GM12878 (cell line): ENCODE results near the gene SRSF10. TPM values are rescaled to one million over a fixed set of nuclear protein-coding genes. Genes with fewer than 3 reads are reported as not detected.

ENCODE experiments used
- ATF2 ChIP-seq: IDR thresholded peaks from 2 replicates; pipeline ENCODE4 v1.6.1; 2012; ENCODE audit warnings: low read length, inconsistent platforms
- BMI1 ChIP-seq: fragments of 450-650 bp; IDR thresholded peaks from 2 replicates; pipeline ENCODE4 v1.6.1; 2016; ENCODE audit warnings: mild to moderate bottlenecking, moderate library complexity, borderline replicate concordance
- ETV6 ChIP-seq, 2 experiments: fragments of 450-650 bp in 1 of 2; IDR thresholded peaks in 1 of 2; conservative IDR thresholded peaks in 1 of 2; 2 replicates each; pipeline ENCODE4 v1.6.1; 2014; ENCODE audit warnings: antibody characterized with exemption in 1 of 2, borderline replicate concordance in 1 of 2, low read depth in 1 of 2, mild to moderate bottlenecking in 1 of 2, moderate library complexity in 1 of 2
- GABPA ChIP-seq: IDR thresholded peaks from 2 replicates; pipeline ENCODE4 v1.6.1; 2014; ENCODE audit warnings: antibody characterized with exemption, low read depth, mild to moderate bottlenecking, inconsistent platforms
- KLF5 ChIP-seq: fragments of 450-650 bp; IDR thresholded peaks from 2 replicates; pipeline ENCODE4 v1.6.1; 2014; ENCODE audit warnings: mild to moderate bottlenecking; ENCODE audit not compliant: partially characterized antibody
- MAX ChIP-seq: IDR thresholded peaks from 2 replicates; pipeline ENCODE4 v1.6.1; 2012; ENCODE audit warnings: low read depth, low read length, improper control_type of control experiment
- MYC ChIP-seq: IDR thresholded peaks from 2 replicates; pipeline ENCODE4 v1.6.1; 2011; ENCODE audit warnings: mild to moderate bottlenecking, low read length, moderate library complexity, inconsistent platforms; ENCODE audit not compliant: insufficient read depth, insufficient replicate concordance, insufficient read length, severe bottlenecking
- NRF1 ChIP-seq: conservative IDR thresholded peaks from 2 replicates; pipeline ENCODE4 v1.6.1; 2011; ENCODE audit warnings: mild to moderate bottlenecking, low read depth, low read length, improper control_type of control experiment
- PAX5 ChIP-seq: IDR thresholded peaks from 2 replicates; pipeline ENCODE4 v1.6.1; 2011; ENCODE audit warnings: low read depth, low read length, borderline replicate concordance
- RB1 ChIP-seq: fragments of 450-650 bp; formaldehyde crosslinking; IDR thresholded peaks from 2 replicates; pipeline ENCODE4 v1.6.1; 2017; ENCODE audit warnings: mild to moderate bottlenecking, borderline replicate concordance
- RBBP5 ChIP-seq: fragments of 200-600 bp; sonication (generic); conservative IDR thresholded peaks from 2 replicates; pipeline ENCODE4 v1.6.1; 2016
- SIX5 ChIP-seq: IDR thresholded peaks from 2 replicates; pipeline ENCODE4 v1.6.1; 2011; ENCODE audit warnings: mild to moderate bottlenecking, low read depth, low read length, moderate library complexity; ENCODE audit not compliant: severe bottlenecking
- SMARCA5 ChIP-seq: fragments of 450-650 bp; IDR thresholded peaks from 2 replicates; pipeline ENCODE4 v1.6.1; 2017; ENCODE audit warnings: mild to moderate bottlenecking
- SMC3 ChIP-seq: IDR thresholded peaks from 2 replicates; pipeline ENCODE4 v1.6.1; 2011; ENCODE audit warnings: low read length, improper control_type of control experiment, borderline replicate concordance
- TARDBP ChIP-seq: IDR thresholded peaks from 2 replicates; pipeline ENCODE4 v1.6.1; 2016; ENCODE audit warnings: borderline replicate concordance
- TBL1XR1 ChIP-seq: IDR thresholded peaks from 2 replicates; pipeline ENCODE4 v1.6.1; 2012; ENCODE audit warnings: low read depth, low read length, improper control_type of control experiment
- TCF3 ChIP-seq: IDR thresholded peaks from 2 replicates; pipeline ENCODE4 v1.6.1; 2012; ENCODE audit warnings: low read depth, mild to moderate bottlenecking, low read length, borderline replicate concordance; ENCODE audit not compliant: insufficient read depth
- WRNIP1 ChIP-seq: IDR thresholded peaks from 2 replicates; pipeline ENCODE4 v1.6.1; 2011; ENCODE audit warnings: low read depth, low read length, improper control_type of control experiment, borderline replicate concordance
- YBX1 ChIP-seq: fragments of 450-650 bp; IDR thresholded peaks from 2 replicates; pipeline ENCODE4 v1.6.1; 2016; ENCODE audit warnings: antibody characterized with exemption
- polyA plus RNA-seq, 11 experiments: library from polyadenylated mRNA; depleted of rRNA in 4 of 11; unstranded in 6 of 11; stranded (reverse) in 5 of 11; fragments of >200 nt; fragmentation: Nextera tagmentation in 4 of 11; fragmentation: Illumina TruSeq in 1 of 11; extraction: Ambion mirVana in 4 of 11; extraction: Trizol in 1 of 11; gene quantifications; 1 replicate in 1 of 11; 2 replicates in 10 of 11; pipeline versions ENCODE4 v1.2.1 to v1.2.3, GENCODE V29; 2011 to 2016; ENCODE audit warnings: inconsistent platforms in 2 of 11, missing spikeins in 2 of 11, low read depth in 1 of 11
- total RNA-seq, 4 experiments: library from RNA; depleted of rRNA in 3 of 4; stranded (reverse); fragments of >200 nt in 3 of 4; fragmentation: Illumina TruSeq in 1 of 4; extraction: Trizol in 1 of 4; gene quantifications; 2 replicates each; pipeline versions ENCODE4 v1.2.1 to v1.2.3, GENCODE V29; 2013 to 2021
- TF ChIP-seq, protein P1 (sequence below): fragments of 450-650 bp; IDR thresholded peaks from 2 replicates; pipeline ENCODE4 v1.6.1; 2017; ENCODE audit warnings: borderline replicate concordance
- TF ChIP-seq, protein P2 (sequence below): IDR thresholded peaks from 2 replicates; pipeline ENCODE4 v1.6.1; 2011; ENCODE audit warnings: mild to moderate bottlenecking, low read depth, low read length, moderate library complexity; ENCODE audit not compliant: insufficient replicate concordance
- TF ChIP-seq, protein P3 (sequence below): fragments of 450-650 bp; formaldehyde crosslinking; IDR thresholded peaks from 2 replicates; pipeline ENCODE4 v1.5.0; 2022; ENCODE audit warnings: mild to moderate bottlenecking, missing genetic modification characterization

The SRSF10 gene
- total and polyA plus RNA-seq, 10 of the 15 experiments (the other 5 are each of a cell fraction or from before 2014, with no cell fraction given), result 157 to 279 (median 222) TPM

- TF ChIP-seq KLF5 (no peak), YBX1 (no peak), TBL1XR1 (0 out of 2 replicates have a peak, but pooled peaks have one; percentile 38), RB1 (peak; percentile 98), GABPA (no peak; the same call in 1 of the 2 replicates), NRF1 (peak; percentile 100), MYC (peak; percentile 86), ATF2 (peak; percentile 59; the same call in 1 of the 2 replicates), TCF3 (0 out of 2 replicates have a peak, but pooled peaks have one; percentile 8), MAX (peak; percentile 36), SMC3 (no peak; the same call in 1 of the 2 replicates), SIX5 (peak; percentile 1), RBBP5 (no peak), WRNIP1 (no peak), TARDBP (no peak; the same call in 1 of the 2 replicates), SMARCA5 (peak; percentile 96), BMI1 (no peak), ETV6 (conservative IDR thresholded peaks at IDR 0.05 in 1 of 2, IDR thresholded peaks at IDR 0.05 in 1 of 2; ENCODE audit: borderline replicate concordance in 1 of 2, low read depth in 1 of 2) (no peak; a peak in 1 of 4 replicates), PAX5 (peak; percentile 49; the same call in 1 of the 2 replicates)
- TF ChIP-seq, protein P1, sequence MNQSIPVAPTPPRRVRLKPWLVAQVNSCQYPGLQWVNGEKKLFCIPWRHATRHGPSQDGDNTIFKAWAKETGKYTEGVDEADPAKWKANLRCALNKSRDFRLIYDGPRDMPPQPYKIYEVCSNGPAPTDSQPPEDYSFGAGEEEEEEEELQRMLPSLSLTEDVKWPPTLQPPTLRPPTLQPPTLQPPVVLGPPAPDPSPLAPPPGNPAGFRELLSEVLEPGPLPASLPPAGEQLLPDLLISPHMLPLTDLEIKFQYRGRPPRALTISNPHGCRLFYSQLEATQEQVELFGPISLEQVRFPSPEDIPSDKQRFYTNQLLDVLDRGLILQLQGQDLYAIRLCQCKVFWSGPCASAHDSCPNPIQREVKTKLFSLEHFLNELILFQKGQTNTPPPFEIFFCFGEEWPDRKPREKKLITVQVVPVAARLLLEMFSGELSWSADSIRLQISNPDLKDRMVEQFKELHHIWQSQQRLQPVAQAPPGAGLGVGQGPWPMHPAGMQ, result peak; percentile 91
- TF ChIP-seq, protein P2, sequence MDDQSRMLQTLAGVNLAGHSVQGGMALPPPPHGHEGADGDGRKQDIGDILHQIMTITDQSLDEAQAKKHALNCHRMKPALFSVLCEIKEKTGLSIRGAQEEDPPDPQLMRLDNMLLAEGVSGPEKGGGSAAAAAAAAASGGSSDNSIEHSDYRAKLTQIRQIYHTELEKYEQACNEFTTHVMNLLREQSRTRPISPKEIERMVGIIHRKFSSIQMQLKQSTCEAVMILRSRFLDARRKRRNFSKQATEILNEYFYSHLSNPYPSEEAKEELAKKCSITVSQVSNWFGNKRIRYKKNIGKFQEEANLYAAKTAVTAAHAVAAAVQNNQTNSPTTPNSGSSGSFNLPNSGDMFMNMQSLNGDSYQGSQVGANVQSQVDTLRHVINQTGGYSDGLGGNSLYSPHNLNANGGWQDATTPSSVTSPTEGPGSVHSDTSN, result no peak
- TF ChIP-seq, protein P3, sequence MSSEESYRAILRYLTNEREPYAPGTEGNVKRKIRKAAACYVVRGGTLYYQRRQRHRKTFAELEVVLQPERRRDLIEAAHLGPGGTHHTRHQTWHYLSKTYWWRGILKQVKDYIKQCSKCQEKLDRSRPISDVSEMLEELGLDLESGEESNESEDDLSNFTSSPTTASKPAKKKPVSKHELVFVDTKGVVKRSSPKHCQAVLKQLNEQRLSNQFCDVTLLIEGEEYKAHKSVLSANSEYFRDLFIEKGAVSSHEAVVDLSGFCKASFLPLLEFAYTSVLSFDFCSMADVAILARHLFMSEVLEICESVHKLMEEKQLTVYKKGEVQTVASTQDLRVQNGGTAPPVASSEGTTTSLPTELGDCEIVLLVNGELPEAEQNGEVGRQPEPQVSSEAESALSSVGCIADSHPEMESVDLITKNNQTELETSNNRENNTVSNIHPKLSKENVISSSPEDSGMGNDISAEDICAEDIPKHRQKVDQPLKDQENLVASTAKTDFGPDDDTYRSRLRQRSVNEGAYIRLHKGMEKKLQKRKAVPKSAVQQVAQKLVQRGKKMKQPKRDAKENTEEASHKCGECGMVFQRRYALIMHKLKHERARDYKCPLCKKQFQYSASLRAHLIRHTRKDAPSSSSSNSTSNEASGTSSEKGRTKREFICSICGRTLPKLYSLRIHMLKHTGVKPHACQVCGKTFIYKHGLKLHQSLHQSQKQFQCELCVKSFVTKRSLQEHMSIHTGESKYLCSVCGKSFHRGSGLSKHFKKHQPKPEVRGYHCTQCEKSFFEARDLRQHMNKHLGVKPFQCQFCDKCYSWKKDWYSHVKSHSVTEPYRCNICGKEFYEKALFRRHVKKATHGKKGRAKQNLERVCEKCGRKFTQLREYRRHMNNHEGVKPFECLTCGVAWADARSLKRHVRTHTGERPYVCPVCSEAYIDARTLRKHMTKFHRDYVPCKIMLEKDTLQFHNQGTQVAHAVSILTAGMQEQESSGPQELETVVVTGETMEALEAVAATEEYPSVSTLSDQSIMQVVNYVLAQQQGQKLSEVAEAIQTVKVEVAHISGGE (CRISPR knock-in tag), result no peak
Measured at GRCh38 chr1:23979881-23980727, at the start of gene SRSF10 (continued).
